HepG2 (cell line): ENCODE data around the gene HAND1. TPM values are rescaled to one million over a fixed set of nuclear protein-coding genes. Genes with fewer than 3 reads are reported as not detected.

Experiments
- ATAC-seq: fragments of 200-7000 bp; cut with Tn5 transposase; 3 replicates; pipeline ENCODE4 v1.9.1; 2020; ENCODE audit warnings: mild to moderate bottlenecking, moderate library complexity
- BruUV-seq: library from RNA; stranded (reverse); fragments of 400-500 nt; replicated peaks from 2 replicates; lab custom pipeline; 2021; lab: Mats Ljungman, UMichigan
- CTCF ChIA-PET: fragments of 300-600 bp; formaldehyde crosslinking; extraction: SDS; loops from one replicate; lab custom pipeline; 2021; ENCODE audit warnings: low total read pairs, inconsistent platforms, low intra/inter-chr PET ratio; lab: Yijun Ruan, JAX
- POLR2A ChIA-PET: fragments of 350-600 bp; sonication (Branson Sonifier 250); formaldehyde crosslinking; loops from one replicate; lab custom pipeline; 2020; ENCODE audit warnings: antibody characterized with exemption, inconsistent platforms; lab: Yijun Ruan, JAX
- DNase-seq: peaks from one replicate; pipeline ENCODE4 v3.0.0-alpha.2; 2015; ENCODE audit warnings: low spot score
- FAIRE-seq: peaks from 3 replicates; lab custom pipeline; 2011; peaks lifted over from hg19 to GRCh38; lab: Jason Lieb, UNC
- H2AFZ ChIP-seq: one replicate; pipeline ENCODE4 v1.6.1; 2011; ENCODE audit warnings: low read length, inconsistent platforms
- H3K27ac ChIP-seq: fragments of 300-600 bp; 3 replicates; pipeline ENCODE4 v1.8.0; 2011; ENCODE audit warnings: mixed run types, mild to moderate bottlenecking, mixed read lengths, low read length, inconsistent platforms; ENCODE audit not compliant: insufficient read depth; ENCODE audit errors: extremely low read length
- H3K27me3 ChIP-seq, 2 experiments: fragments of 200-600 bp in 1 of 2; 2 replicates in 1 of 2; 3 replicates in 1 of 2; pipeline versions ENCODE4 v1.6.0 to v1.8.0; 2011; ENCODE audit warnings: low read length in 2 of 2, mild to moderate bottlenecking in 2 of 2, moderate library complexity in 2 of 2, inconsistent platforms in 1 of 2; ENCODE audit not compliant: insufficient read depth in 2 of 2, control insufficient read depth in 1 of 2
- H3K36me3 ChIP-seq, 2 experiments: fragments of 200-600 bp in 1 of 2; replicated peaks in 1 of 2; 2 replicates in 1 of 2; 3 replicates in 1 of 2; pipeline versions ENCODE4 v1.5.1 to v1.8.0; 2011; ENCODE audit warnings: low read length in 2 of 2, inconsistent platforms in 1 of 2; ENCODE audit not compliant: insufficient read depth in 2 of 2, control insufficient read depth in 1 of 2
- H3K4me1 ChIP-seq: 2 replicates; pipeline ENCODE4 v1.5.1; 2012; ENCODE audit warnings: low read length, inconsistent platforms; ENCODE audit not compliant: insufficient read depth
- H3K4me2 ChIP-seq: 2 replicates; pipeline ENCODE4 v1.6.0; 2011; ENCODE audit warnings: low read depth, low read length, inconsistent platforms
- H3K4me3 ChIP-seq, 3 experiments: fragments of 200-600 bp in 1 of 3; sonication (generic), shearing (Covaris generic) in 1 of 3; replicated peaks in 1 of 3; 2 replicates each; pipeline ENCODE4 v1.5.1; 2011 to 2016; ENCODE audit warnings: low read length in 3 of 3, inconsistent platforms in 2 of 3, low read depth in 2 of 3, mild to moderate bottlenecking in 2 of 3, control low read depth in 1 of 3, mixed read lengths in 1 of 3; ENCODE audit not compliant: insufficient read depth in 1 of 3
- H3K79me2 ChIP-seq: one replicate; pipeline ENCODE4 v1.6.1; 2011; ENCODE audit warnings: low read length, inconsistent platforms; ENCODE audit not compliant: insufficient read depth
- H3K9ac ChIP-seq: 2 replicates; pipeline ENCODE4 v1.6.0; 2011; ENCODE audit warnings: mild to moderate bottlenecking, low read depth, low read length, inconsistent platforms; ENCODE audit not compliant: insufficient read depth
- H3K9me3 ChIP-seq: 2 replicates; pipeline ENCODE4 v1.5.1; 2012; ENCODE audit warnings: mild to moderate bottlenecking, low read length
- H4K20me1 ChIP-seq: 2 replicates; pipeline ENCODE4 v1.6.0; 2011; ENCODE audit warnings: inconsistent platforms, mild to moderate bottlenecking, low read length, moderate library complexity; ENCODE audit not compliant: insufficient read depth
- GZF1 ChIP-seq: sonication (generic); formaldehyde crosslinking; IDR thresholded peaks from 2 replicates; pipeline ENCODE4 v1.5.1; 2020; ENCODE audit warnings: mild to moderate bottlenecking, missing genetic modification reagents
- NR2F6 ChIP-seq, 2 experiments: IDR thresholded peaks; 2 replicates each; pipeline ENCODE4 v1.6.1; 2016; ENCODE audit warnings: antibody characterized with exemption in 1 of 2, mild to moderate bottlenecking in 1 of 2
- REXO4 ChIP-seq: sonication (generic); formaldehyde crosslinking; IDR thresholded peaks from 2 replicates; pipeline ENCODE4 v1.8.0; 2022; ENCODE audit warnings: missing genetic modification reagents, mild to moderate bottlenecking, borderline replicate concordance
- TBP ChIP-seq: sonication (generic); formaldehyde crosslinking; IDR thresholded peaks from 2 replicates; pipeline ENCODE4 v1.5.0; 2020; ENCODE audit warnings: missing genetic modification reagents
- TEAD3 ChIP-seq: optimal IDR thresholded peaks from 2 replicates; pipeline ENCODE3; 2016; ENCODE audit warnings: borderline replicate concordance
- ZBTB3 ChIP-seq: sonication (generic); formaldehyde crosslinking; IDR thresholded peaks from 2 replicates; pipeline ENCODE4 v1.4.0; 2020; ENCODE audit warnings: low read depth, mild to moderate bottlenecking, moderate library complexity, missing genetic modification reagents, borderline replicate concordance
- ZFP1 ChIP-seq: IDR thresholded peaks from 2 replicates; pipeline ENCODE4 v1.6.1; 2016
- ZNF30 ChIP-seq: sonication (generic); formaldehyde crosslinking; IDR thresholded peaks from 2 replicates; pipeline ENCODE4 v1.5.0; 2020; ENCODE audit warnings: mild to moderate bottlenecking, missing genetic modification reagents
- WGBS: methylation state at CpG from one replicate; pipeline ENCODE4 v1.1.6; 2017; ENCODE audit warnings: low lambda C conversion rate; 5-methylcytosine and 5-hydroxymethylcytosine counted together
- in situ Hi-C: cut with HindIII; loops from 2 replicates; pipeline ENCODE4 v1.10.0; 2017; ENCODE audit warnings: low pct_unique_long_range_greater_than_20kb; ENCODE audit not compliant: extremely low pct_ligation_motif_present
- intact Hi-C: fragments of 100-400 bp; cut with micrococcal nuclease; formaldehyde crosslinking; loops from one replicate; pipeline ENCODE4 v1.10.0; 2022; ENCODE audit not compliant: unreplicated experiment
- polyA plus RNA-seq, 8 experiments: library from polyadenylated mRNA; depleted of rRNA in 3 of 8; stranded (reverse) in 7 of 8; unstranded in 1 of 8; fragments of >200 nt; fragmentation: Illumina TruSeq in 4 of 8; extraction: Trizol in 4 of 8; gene quantifications; 2 replicates each; pipeline versions ENCODE4 v1.2.1 to v1.2.3, GENCODE V29; 2011 to 2016; ENCODE audit warnings: low read depth in 4 of 8, missing spikeins in 1 of 8, mixed read lengths in 1 of 8; ENCODE audit not compliant: insufficient read depth in 1 of 8
- total RNA-seq, 5 experiments: library from RNA; depleted of rRNA; stranded (reverse); fragments of >200 nt; fragmentation: Illumina TruSeq; extraction: Trizol; gene quantifications; 2 replicates each; pipeline ENCODE4 v1.2.3, GENCODE V29; 2016; ENCODE audit warnings: low read depth in 1 of 5
- TF ChIP-seq, protein P1 (sequence below): sonication (generic); formaldehyde crosslinking; conservative IDR thresholded peaks from 2 replicates; pipeline ENCODE4 v1.4.0; 2020; ENCODE audit warnings: missing genetic modification reagents

Gene HAND1
- total and polyA plus RNA-seq, 2 of the 13 experiments (the other 11 are each of a cell fraction or from before 2014, with no cell fraction given) = not detected

DNA sequence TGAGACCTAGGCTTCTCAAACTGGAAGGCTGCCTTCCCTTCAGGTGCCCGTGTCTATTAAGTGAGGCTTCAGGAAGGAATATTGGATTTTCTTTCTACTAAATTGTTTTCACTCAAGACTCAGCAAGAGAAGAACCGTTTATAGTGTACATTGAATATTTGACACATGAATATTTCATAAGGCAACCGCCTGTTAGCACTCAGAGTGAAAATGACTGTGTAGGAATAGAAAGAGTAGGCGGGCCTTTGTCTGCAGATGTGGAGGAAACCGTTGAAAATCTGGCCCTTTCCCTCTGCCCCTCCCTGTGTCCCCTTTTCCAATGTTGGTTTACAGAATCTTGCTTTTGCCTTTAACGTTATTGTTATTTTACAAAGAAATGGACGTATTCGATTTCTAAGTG is 26.1 kb downstream of the HAND1 start (continued):
- TF ChIP-seq, protein P1, sequence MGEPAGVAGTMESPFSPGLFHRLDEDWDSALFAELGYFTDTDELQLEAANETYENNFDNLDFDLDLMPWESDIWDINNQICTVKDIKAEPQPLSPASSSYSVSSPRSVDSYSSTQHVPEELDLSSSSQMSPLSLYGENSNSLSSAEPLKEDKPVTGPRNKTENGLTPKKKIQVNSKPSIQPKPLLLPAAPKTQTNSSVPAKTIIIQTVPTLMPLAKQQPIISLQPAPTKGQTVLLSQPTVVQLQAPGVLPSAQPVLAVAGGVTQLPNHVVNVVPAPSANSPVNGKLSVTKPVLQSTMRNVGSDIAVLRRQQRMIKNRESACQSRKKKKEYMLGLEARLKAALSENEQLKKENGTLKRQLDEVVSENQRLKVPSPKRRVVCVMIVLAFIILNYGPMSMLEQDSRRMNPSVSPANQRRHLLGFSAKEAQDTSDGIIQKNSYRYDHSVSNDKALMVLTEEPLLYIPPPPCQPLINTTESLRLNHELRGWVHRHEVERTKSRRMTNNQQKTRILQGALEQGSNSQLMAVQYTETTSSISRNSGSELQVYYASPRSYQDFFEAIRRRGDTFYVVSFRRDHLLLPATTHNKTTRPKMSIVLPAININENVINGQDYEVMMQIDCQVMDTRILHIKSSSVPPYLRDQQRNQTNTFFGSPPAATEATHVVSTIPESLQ (CRISPR knock-in tag) = no peak
- TF ChIP-seq ZNF30 (CRISPR knock-in tag) = no peak
- TF ChIP-seq NR2F6 (IDR thresholded peaks at IDR 0.05) = no peak
- TF ChIP-seq NR2F6 (CRISPR knock-in tag; IDR thresholded peaks at IDR 0.05) = no peak
- no peak for TF ChIP-seq TEAD3 (CRISPR knock-in tag)

DNA sequence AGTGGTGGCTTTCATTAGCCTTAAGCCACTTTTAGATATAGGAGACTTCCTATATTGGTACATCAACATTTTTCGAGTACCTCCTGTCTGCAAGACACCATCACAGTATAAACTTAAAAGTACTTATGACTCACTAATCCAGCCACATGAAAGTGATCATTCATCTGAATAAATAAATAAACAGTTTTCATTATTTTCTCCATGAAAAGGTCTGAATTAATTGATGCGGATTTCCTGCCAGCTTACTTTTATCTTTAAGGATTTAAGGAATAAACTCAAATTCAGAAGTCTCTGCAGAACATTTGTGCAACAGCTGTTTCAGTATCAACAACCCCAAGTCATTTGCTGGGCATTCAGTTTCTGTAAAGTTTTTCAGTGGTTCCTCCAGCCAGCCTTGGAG is 28.2 kb downstream of the HAND1 start:
- Histone ChIP-seq H3K9me3 (no peaks in the 10 kb centered on the region), H3K27ac (no peak overlapping the region), H3K4me1 (peaks cover 32% of the 10 kb centered on the region), H3K79me2 (peaks cover 20% of the 10 kb centered on the region), H4K20me1 (peaks cover 11% of the 10 kb centered on the region), H3K27me3 (no peaks in the 10 kb centered on the region), H2AFZ (no peak overlapping the region), H3K9ac (no peak overlapping the region), H3K4me3 (no peak overlapping the region), H3K36me3 (peaks cover 4 to 27% of the 10 kb centered on the region in 2 experiments), H3K4me2 (no peak overlapping the region)
- BruUV-seq = no TSS peak
- no peak for FAIRE-seq
- POLR2A ChIA-PET = no interaction called here
- in situ Hi-C loops (no loop called here), intact Hi-C loops (no loop called here)
- no peak for TF ChIP-seq GZF1 (CRISPR knock-in tag)
- no peak for TF ChIP-seq TBP
- TF ChIP-seq ZBTB3 (CRISPR knock-in tag) = no peak
- no peak for TF ChIP-seq REXO4 (CRISPR knock-in tag)
- TF ChIP-seq ZFP1 (CRISPR knock-in tag) = no peak
- CTCF ChIA-PET = no interaction called here
- no peak for DNase-seq
- ATAC-seq = no peak
- WGBS = 96% methylated on average over 2 of the region's 2 CpGs
